HG03280 (cell line): Measurements from ENCODE around the gene SEPTIN14.
"Not testable (repeated sequence)": the region's sequence is repeated elsewhere in the genome, so short reads cannot be mapped to it uniquely, and the experiment has no call there.

Source experiments
- ATAC-seq: cut with Tn5 transposase; IDR thresholded peaks from one replicate; pipeline ENCODE4 v1.9.1; 2021; ENCODE audit warnings: mild to moderate bottlenecking, moderate library complexity; ENCODE audit not compliant: unreplicated experiment

The SEPTIN14 gene

DNA sequence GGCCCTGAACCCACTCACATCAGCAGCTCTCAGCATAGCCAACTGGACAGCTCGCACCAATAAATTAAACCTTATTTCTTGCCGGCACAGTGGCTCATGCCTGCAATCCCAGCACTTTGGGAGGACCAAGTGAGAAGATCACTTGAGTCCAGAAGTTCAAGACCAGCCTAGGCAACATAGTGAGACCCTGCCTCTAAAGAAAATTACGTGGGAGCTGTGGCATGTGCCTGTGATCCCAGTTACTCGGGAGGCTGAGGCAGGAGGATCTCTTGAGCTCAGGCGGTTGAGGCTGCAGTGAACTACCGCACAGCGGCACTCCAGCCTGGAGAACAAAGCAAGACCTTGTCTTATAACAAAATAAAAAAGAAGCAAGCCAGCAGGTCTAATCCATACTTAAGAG, 75.7 kb downstream of the SEPTIN14 start:
- ATAC-seq: no peak

DNA sequence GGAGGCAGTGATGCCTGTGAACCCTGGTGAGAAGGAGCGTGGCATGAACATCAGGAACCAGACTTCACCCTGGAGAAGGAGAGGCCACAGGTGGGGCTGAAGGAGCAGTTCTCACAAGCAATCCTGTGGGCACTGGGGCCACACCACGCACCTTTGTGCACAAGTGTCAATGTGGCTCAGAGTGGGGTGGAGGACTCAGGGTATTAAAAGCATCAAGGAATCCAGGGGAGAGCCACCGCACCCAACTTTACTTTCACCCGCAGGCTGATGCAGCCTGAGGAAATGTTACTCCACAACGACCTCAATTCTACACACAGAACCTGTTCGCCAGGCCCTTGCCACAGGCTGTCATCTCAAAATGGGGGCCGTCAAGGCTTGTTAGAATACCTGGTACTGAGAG, 77.1 kb downstream of the SEPTIN14 start:
- ATAC-seq: not testable (repeated sequence)

DNA sequence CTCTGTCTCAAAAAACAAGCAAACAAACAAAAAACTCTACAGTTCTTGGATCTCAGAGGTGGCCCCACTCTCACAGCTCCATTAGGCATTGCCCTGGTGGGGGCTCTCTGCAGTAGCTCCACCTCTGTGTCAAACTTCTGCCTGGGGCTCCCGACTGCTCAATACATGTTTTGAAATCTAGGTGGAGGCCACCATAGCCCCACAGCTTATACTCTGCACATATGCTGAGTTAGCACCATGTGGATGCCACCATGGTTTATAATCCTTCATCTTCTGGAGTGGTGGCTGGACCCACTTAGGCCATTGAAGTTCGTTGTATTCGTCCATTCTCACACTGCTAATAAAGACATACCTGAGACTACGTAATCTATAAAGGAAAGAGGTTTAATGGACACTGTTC, 78.4 kb downstream of the SEPTIN14 start:
- ATAC-seq: no peak

DNA sequence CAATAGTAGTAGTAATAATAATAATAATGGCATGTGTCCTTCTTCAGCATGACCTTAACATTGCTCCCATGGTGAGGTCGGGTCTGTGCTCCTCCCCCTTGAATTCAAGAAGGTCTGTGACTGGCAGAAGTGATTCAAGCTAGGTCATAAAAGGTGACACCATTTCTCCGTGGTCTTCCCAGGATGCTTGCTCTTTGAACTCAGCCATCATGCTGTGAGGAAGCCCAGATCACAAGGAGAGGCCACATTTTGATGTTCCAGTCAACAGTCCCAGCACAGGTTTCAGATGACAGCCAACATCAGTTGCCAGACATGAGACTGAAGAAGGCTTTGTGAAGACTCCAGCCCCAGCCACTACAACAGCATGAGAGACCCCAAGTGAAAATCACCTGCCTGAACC, 83.9 kb downstream of the SEPTIN14 start:
- no peak for ATAC-seq

DNA sequence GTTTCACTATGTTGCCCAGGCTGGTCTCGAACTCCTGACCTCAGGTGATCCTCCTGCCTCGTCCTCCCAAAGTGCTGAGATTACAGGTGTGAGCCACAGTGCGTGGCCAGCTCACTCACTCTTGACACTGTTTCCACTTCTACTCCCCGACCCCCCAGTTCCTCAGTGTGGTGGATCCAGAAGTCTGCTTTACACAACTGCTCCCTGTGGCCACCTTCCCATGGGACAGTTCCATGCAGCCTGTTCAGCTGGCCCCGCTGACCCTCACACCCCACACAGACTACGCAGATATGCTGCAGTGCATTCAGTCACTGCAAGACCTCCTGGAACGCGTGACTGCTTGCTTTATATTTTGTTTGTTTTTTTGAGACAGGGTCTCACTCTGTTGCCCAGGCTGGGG, 86.4 kb downstream of the SEPTIN14 start:
- ATAC-seq: no peak

DNA sequence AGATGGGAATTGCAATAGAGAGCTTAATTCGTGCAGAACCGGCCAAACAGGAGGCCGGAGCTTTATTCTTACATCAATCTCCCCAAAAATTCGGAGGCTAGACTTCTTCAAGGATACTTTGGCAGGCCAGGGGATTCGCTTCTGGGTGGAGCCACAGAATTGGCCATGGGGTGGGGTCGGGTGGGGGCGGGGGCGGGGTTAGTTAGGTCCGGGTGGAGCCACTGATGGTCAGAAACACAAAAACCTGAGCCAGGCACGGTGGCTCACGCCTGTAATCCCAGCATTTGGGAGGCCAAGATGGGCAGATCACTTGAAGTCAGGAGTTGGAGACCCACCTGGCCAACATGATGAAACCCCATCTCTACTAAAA, 87.5 kb downstream of the SEPTIN14 start:
- no peak for ATAC-seq

DNA sequence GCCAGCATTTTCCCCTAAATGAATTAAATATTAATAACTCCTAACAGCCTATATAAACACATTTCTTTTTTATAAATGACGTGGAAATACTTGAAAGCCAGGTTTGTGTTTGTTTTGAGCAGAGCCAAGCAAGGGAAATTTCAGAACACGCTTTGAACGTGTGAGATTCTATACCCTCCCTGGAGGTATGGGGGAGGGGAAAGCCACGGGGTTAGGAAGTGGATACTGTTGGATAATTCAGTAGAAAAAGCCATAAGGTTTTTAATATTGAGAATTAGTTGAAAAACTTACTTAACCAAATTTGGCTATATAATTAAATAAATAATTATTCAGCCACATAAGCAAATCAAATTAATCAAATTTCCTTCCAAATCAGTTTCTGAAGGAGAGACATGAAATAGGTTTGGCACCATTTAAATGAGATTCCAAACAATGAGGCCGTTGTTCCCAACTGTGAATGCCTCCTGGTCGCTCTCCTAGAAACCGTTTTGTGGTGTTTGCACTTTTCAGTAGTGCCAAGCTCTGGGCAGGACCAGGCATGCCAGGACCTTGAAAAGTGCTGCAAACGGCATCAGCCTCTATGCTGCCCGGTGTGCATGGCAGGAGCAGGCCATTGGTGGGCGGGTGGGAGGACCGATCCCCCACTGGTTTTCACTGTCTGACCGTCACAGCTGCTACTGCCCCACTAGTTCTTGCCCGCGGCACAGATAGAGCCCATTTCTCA, 88.1 kb downstream of the SEPTIN14 start:
- ATAC-seq: no peak

DNA sequence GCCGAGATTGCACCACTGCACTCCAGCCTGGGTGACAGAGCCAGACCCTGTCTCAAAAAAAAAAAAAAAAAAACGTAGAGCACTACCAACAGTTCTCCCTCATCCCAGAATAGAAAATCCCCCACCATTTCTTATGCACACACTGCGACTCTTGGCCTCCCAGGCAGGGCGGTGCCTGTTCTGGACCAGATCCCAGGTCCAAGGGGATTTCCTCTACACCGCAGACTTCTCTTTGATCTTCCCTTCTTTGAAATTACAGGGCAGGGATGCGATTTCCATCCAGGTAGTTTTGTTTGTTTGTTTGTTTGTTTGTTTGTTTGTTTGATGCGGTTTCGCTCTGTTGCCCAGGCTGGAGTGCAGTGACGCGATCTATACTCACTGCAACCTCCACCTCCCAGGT, 91.8 kb downstream of the SEPTIN14 start:
- no peak for ATAC-seq

DNA sequence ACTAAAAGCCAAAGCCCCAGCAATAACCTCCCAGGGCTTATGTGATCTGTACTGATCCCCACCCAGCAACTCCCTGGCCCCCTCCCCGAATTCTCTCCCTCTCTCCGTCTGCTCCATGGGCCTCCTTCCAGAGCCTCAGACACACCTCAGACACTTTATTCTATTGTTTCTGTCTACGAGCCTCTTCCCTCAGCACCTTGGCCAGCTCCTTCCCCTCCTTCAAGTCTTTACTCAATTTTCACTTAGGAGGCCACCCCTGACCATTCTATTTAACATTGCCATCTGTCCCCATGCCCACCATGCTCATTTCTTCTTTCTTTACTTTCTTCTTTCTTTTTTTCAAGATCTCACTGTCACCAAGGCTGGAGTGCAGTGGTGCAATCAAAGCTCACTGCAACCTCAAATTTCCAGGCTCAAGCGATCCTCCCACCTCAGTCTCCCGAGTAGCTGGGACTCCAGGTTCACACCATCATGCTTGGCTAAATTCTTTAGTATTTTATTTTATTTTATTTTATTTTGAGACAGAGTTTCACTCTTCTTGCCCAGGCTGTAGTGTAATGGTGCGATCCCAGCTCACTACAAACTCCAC, 109.2 kb downstream of the SEPTIN14 start:
- not testable (repeated sequence) for ATAC-seq

DNA sequence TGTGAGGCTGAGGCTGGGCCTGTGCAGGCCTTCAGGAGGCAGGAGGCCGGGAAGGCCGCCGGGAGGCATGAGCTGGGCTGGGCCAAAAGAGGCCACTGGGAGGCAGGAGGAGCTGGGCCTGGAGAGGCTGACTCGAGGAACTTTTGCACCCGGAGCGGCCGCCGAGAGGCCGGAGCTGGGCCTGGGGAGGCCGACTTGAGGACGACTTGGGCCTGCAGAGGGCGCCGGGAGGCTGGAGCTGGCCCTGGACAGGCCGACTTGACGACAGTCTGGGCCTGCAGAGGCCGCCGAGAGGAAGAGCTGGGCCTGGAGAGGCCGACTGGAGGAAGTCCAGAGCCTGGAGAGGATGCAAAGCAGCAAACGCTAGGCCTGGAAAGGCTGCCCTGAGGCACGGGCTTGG, 117.8 kb downstream of the SEPTIN14 start:
- ATAC-seq: not testable (repeated sequence)
